ENCODE results near the gene SLC16A3.
A peak's percentile ranks its signal among the peaks of the same experiment; 100 is the strongest.

- TF ChIP-seq, protein P1, sequence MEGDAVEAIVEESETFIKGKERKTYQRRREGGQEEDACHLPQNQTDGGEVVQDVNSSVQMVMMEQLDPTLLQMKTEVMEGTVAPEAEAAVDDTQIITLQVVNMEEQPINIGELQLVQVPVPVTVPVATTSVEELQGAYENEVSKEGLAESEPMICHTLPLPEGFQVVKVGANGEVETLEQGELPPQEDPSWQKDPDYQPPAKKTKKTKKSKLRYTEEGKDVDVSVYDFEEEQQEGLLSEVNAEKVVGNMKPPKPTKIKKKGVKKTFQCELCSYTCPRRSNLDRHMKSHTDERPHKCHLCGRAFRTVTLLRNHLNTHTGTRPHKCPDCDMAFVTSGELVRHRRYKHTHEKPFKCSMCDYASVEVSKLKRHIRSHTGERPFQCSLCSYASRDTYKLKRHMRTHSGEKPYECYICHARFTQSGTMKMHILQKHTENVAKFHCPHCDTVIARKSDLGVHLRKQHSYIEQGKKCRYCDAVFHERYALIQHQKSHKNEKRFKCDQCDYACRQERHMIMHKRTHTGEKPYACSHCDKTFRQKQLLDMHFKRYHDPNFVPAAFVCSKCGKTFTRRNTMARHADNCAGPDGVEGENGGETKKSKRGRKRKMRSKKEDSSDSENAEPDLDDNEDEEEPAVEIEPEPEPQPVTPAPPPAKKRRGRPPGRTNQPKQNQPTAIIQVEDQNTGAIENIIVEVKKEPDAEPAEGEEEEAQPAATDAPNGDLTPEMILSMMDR (IDR thresholded peaks at IDR 0.05; ENCODE audit: low read depth, low read length): peak; percentile 85
- TF ChIP-seq EZH2phosphoT487 (IDR thresholded peaks at IDR 0.05; ENCODE audit: low read depth): no peak
Measured at GRCh38 chr17:82236142-82236971, 7.5 kb downstream of the SLC16A3 start.

Measured in OCI-LY3 (cell line).